Ishikawa (cell line): ENCODE results near the gene DGCR8.

ENCODE experiments used
- CEBPB ChIP-seq: IDR thresholded peaks from 2 replicates; pipeline ENCODE4 v1.6.1; 2012
- CREB1 ChIP-seq: IDR thresholded peaks from 2 replicates; pipeline ENCODE4 v1.6.1; 2012; ENCODE audit warnings: low read depth
- EGR1 ChIP-seq: IDR thresholded peaks from 2 replicates; pipeline ENCODE4 v1.6.1; 2012
- EP300 ChIP-seq: IDR thresholded peaks from 2 replicates; pipeline ENCODE4 v1.6.1; 2012; ENCODE audit warnings: borderline replicate concordance
- FOXM1 ChIP-seq: IDR thresholded peaks from 2 replicates; pipeline ENCODE4 v1.6.1; 2012; ENCODE audit warnings: low read depth, borderline replicate concordance
- MAX ChIP-seq: IDR thresholded peaks from 2 replicates; pipeline ENCODE4 v1.6.1; 2012
- NFIC ChIP-seq: IDR thresholded peaks from 2 replicates; pipeline ENCODE4 v1.6.1; 2012
- RAD21 ChIP-seq: IDR thresholded peaks from 2 replicates; pipeline ENCODE4 v1.6.1; 2012; ENCODE audit warnings: low read depth
- REST ChIP-seq: IDR thresholded peaks from 2 replicates; pipeline ENCODE4 v1.6.1; 2012; ENCODE audit warnings: low read depth, mild to moderate bottlenecking
- TAF1 ChIP-seq: IDR thresholded peaks from 2 replicates; pipeline ENCODE4 v1.6.1; 2012; ENCODE audit warnings: low read depth, mild to moderate bottlenecking
- TCF12 ChIP-seq: IDR thresholded peaks from 2 replicates; pipeline ENCODE4 v1.6.1; 2012; ENCODE audit warnings: low read depth
- TEAD4 ChIP-seq: IDR thresholded peaks from 2 replicates; pipeline ENCODE4 v1.6.1; 2012
- USF1 ChIP-seq: IDR thresholded peaks from 2 replicates; pipeline ENCODE4 v1.6.1; 2012
- YY1 ChIP-seq: IDR thresholded peaks from 2 replicates; pipeline ENCODE4 v1.6.1; 2012; ENCODE audit warnings: low read depth
- ZBTB7A ChIP-seq: IDR thresholded peaks from 2 replicates; pipeline ENCODE4 v1.6.1; 2012; ENCODE audit warnings: low read depth

DGCR8 gene

GRCh38 chr22:20121856-20122415 lies 41.9 kb downstream of the DGCR8 start:
- TF ChIP-seq YY1 (no peak), ZBTB7A (no peak), TEAD4 (no peak), EGR1 (no peak), CEBPB (no peak), CREB1 (no peak), EP300 (no peak)

GRCh38 chr22:20123366-20124082 lies 43.5 kb downstream of the DGCR8 start:
- TF ChIP-seq ZBTB7A (no peak), YY1 (no peak), TAF1 (no peak), USF1 (no peak), CREB1 (no peak), RAD21 (no peak), TCF12 (no peak)

GRCh38 chr22:20124083-20124787 lies 44.2 kb downstream of the DGCR8 start:
- TF ChIP-seq FOXM1: no peak
- no peak for TF ChIP-seq EGR1
- TF ChIP-seq YY1: no peak
- TF ChIP-seq CEBPB: no peak
- no peak for TF ChIP-seq CREB1
- TF ChIP-seq REST: no peak
- TF ChIP-seq RAD21: no peak
- no peak for TF ChIP-seq MAX
- TF ChIP-seq TAF1: no peak
- TF ChIP-seq NFIC: no peak

GRCh38 chr22:20125201-20126174 lies 45.4 kb downstream of the DGCR8 start:
- TF ChIP-seq TCF12 (no peak), NFIC (no peak), TEAD4 (no peak), REST (no peak), USF1 (no peak), FOXM1 (no peak), CEBPB (no peak), EP300 (no peak), MAX (no peak), ZBTB7A (no peak), TAF1 (no peak), YY1 (no peak), CREB1 (no peak), EGR1 (no peak), RAD21 (no peak)

GRCh38 chr22:20126284-20127029 lies 46.4 kb downstream of the DGCR8 start:
- TF ChIP-seq EGR1 (0 out of 2 replicates have a peak, but pooled peaks have one; percentile 2), TCF12 (no peak)
